Muscle of back (tissue), 11 donors: ENCODE results near the gene RNF11. TPM values are rescaled to one million over a fixed set of nuclear protein-coding genes. Genes with fewer than 3 reads are reported as not detected.
A peak's percentile ranks its signal among the peaks of the same experiment; 100 is the strongest.
"Not testable (repeated sequence)": the region's sequence is repeated elsewhere in the genome, so short reads cannot be mapped to it uniquely, and the experiment has no call there.

Experiments used
- DNase-seq, 3 donors: peaks; one replicate each; pipeline versions ENCODE4 v3.0.0 to v3.0.0-alpha.2; 2013
- polyA plus RNA-seq, 10 donors: library from polyadenylated mRNA; unstranded; fragments of 120-200 nt; gene quantifications; one replicate each; pipeline ENCODE4 v1.2.1, GENCODE V29; 2013; ENCODE audit not compliant: insufficient read length in 10 of 10

RNF11 gene
- polyA plus RNA-seq, 10 donors = 94.5 to 136 (median 115) TPM

DNA sequence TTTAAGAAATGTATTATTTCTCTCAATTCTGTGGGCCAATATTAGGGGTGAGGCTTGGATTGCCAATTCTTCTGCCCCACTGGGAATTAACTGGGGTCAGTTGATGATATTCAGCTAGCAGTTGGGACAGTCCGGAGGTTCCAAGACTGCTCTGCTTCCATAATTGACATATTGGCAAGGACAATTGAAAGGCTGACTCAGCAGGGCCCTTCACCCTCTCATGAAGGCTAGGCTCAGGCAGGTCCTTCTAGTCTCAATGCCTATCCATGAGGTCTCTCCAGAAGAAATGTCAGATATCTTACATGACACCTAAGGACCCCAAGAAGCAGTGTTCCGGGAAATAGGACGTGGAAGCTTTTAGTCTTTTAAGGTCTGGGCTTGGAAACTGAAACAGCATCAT is 13.3 kb upstream of the RNF11 start:
- no peak for DNase-seq

DNA sequence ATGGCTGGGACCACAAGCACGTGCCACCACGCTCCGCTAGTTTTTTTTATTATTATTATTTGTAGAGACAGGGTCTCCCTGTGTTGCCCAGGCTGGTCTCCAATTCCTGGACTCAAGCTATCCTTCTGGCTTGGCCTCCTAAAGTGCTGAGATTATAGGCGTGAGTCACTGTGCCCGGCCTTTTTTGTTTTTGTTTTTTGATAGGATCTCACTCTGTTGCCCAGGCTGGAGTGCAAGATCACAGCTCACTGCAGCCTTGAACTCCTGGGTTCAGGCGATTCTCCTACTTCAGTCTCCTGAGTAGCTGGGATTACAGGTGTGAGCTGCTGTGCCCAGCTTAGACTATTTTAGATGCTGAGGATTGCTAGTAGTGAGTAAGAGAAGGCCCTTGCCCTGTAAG is 11.8 kb upstream of the RNF11 start:
- DNase-seq = no peak

DNA sequence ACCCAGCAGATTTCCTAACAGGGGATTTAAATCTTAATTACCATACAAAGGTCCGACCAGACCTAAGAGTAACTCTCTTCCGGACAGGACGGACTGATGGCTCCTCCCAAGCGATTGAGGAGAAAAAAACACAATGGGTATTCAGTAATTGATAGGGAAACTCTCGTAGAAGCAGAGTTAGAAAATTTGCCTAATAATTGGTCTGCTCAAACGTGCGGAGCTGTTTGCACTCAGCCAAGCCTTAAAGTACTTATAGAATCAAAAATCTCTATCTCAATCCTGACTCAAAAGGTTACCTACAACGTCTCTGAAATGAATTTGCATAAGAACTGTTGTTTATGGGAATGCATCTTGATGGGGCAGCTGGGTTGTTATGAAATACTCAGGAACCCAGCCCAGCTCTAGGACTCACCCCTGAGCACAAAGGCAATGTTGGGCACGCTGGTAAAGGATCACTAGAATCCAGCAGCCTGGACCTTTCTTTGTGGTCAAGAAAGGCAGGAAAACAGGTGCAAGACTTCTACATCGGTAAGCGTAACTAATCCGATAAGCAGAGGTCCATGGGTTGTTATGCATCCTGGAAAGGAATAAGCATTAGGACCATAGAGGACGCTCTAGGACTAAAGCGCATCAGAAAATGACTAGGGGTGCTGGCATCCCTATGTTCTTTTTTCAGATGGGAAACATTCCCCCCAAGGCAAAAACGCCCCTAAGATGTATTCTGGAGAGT is 8.7 kb upstream of the RNF11 start:
- not testable (repeated sequence) for DNase-seq

DNA sequence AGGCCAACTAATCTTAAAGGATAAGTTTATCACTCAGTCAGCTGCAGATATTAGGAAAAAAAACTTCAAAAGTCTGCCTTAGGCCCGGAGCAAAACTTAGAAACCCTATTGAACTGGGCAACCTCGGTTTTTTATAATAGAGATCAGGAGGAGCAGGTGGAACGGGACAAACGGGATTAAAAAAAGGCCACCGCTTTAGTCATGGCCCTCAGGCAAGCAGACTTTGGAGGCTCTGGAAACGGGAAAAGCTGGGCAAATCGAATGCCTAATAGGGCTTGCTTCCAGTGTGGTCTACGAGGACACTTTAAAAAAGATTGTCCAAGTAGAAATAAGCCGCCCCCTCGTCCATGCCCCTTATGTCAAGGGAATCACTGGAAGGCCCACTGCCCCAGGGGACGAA is 7.6 kb upstream of the RNF11 start:
- DNase-seq = not testable (repeated sequence)

DNA sequence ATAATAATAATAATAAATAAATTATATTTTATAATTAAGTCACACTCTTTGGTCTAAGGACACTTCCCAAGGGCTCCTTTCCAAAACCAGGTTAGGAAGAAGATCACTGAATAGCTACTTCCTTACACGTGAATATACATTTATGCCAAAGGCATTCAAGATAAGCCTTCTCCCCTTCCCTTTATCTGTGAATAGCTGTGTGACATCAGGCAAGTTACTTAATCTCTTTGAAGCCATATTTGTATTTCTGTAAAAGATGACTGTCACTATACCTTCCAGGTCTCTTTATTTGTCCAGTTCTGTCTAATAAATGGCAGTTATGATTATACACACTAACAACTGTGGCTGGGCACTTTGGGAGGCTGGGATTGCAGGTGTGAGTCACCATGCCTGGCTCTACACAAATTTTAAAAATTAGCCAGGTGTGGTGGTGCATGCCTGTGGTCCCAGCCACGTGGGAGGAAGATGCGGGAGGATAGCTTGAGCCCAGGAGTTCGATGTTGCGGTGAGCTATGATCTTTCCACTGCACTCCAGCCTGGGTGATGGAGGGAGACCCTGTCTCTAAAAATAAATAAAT is 5.5 kb upstream of the RNF11 start:
- no peak for DNase-seq

DNA sequence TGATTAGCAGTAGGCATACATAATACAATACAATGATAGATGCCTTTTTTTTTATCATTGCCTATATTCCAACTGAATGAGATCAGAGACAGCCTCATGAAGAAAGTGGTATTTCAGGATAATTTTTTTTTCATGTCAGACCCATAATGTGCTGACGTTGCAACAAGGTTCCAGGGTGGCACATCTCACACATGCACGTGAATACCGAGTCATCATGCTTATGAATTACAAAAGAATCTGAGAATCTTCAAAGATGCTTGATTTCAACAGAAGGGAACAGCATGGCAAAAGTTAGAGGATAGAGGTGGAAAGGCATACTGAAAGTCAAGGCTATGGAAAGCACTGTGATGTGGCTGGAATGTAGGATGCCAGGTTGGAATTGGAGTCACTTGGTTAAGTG is 5.0 kb upstream of the RNF11 start:
- no peak for DNase-seq

DNA sequence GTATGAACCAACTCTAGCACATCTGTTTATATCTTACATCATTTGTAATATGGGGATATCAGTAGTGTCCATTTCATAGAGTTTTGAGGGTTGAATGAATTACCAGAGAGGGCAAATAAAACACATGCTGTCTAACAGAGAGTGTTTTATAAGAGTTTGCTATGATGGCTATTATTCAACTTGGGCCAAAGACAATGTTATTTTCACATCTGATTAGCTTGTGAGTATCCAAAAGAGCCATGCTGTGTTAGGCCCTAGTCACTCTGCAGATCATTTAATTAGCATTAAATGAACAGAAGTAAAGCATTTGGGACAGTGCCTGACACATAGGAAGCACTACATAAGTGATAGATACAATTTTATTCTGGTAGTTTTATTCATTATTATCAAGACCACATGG is 4.2 kb upstream of the RNF11 start:
- DNase-seq = no peak

DNA sequence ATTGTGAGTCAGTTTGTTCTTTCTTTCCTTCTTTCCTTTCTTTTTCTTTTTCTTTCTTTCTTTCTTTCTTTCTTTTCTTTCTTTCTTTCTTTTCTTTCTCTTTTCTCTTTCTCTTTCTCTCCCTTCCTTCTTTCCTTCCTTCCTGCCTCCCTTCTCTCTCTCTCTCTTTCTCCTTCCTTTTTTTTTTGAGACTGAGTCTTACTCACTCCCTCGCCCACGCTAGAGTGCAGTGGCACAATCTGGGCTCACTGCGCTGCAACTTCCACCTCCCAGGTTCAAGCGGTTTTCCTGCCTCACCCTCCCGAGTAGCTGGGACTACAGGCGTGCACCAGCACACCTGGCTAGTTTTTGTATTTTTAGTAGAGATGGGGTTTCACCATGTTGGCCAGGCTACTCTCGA is 1.8 kb upstream of the RNF11 start:
- DNase-seq = not testable (repeated sequence)

DNA sequence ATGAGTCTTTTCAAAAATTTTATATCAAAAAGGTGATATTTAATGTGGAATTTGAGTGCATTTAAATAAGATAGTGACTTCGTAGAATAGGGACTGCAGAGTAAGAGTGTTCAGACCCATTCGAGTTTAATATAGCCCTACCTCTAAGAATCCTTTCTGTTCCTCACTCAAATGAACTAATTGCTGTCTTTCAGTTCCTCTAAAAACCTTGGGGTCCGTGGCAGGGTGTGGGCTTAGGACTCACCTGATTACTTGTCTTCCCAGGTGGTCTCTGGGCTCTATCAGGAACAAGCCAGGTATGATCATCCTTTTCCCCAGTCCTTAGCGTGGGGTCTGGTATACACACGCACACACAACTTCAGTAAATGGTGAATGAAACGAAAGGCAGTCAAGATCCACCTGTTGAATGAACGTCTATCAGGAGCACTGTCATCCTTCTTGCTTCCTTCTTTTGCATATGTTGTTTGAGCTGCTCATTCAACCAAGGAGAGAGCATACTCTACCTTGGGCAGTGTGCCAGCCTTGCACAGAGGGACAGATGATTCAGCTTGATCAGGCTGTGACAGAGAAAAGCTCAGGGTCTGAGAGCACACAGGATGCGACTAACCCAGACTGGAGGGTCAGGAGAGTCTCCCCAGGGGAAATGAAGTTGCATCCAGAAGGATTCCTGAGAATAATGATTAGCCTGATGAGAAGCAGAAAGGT is 1.2 kb upstream of the RNF11 start:
- peak; percentile 46 to 62 (median 59) for DNase-seq

DNA sequence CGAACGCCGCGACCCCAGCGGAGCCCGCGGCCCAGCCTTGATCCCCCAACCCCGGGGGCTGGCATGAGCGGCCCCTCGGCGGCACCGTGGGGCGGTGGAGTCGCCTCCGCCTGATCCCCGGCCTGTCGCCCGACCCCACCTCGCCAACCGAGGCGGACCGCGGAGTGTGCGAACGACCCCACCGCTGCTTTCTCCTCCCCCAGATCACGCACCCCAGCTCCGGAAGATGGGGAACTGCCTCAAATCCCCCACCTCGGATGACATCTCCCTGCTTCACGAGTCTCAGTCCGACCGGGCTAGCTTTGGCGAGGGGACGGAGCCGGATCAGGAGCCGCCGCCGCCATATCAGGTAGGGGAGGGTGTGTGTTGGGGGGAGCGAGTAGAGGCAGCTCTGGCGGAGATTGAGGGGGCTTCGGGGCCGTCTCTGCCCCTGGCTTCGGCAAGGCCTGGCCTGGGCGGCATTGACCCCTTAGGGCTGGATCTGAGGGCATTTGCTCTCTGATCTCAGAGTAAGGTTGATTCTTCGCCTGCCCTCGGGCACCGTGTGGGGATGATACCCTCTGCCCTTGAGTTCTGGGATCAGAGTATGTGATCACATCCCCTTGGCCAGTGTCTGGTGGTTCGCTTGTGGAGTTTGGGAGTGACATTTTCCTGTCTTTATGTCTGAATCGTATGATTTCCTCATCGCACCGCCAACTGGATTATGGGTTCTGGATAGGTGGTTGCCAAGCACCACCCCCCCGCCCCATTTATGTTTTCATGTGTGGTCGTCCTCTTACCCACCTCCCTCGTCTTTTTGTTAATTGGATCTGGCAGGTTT is 668 bp downstream of the RNF11 start:
- peak; percentile 47 to 87 (median 71) for DNase-seq

DNA sequence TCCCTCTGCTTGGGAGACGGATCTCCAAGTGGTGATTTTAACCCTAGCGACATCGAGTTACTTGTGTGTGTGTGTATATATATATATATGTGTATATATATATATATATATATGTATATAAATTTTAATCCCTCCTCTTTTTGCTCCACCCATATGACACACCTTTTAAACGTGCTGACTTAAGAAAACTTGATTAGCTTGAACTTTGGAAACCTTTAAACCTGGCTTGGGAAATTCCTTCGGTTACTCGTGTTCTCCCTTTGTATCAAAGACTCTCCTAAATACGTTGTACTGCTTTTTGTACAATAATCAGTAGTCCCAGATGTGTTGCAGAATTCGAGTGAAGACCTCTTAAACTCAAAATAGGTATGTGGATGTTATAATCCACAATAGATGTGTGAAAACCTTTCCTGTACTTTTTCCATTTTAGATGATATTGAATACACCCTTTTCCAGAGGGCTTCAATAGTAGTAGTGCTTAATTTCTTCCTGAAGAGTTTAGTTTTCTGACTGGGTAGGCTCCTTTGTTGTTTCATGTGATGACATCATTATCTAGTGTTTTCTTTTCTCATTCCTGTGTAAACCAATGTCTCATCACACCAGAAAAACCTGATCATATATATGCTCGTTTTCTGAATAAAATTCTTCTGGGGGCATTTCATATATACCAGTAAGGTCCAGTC is 1.4 kb downstream of the RNF11 start:
- DNase-seq = peak; percentile 13 to 55 (median 26)

DNA sequence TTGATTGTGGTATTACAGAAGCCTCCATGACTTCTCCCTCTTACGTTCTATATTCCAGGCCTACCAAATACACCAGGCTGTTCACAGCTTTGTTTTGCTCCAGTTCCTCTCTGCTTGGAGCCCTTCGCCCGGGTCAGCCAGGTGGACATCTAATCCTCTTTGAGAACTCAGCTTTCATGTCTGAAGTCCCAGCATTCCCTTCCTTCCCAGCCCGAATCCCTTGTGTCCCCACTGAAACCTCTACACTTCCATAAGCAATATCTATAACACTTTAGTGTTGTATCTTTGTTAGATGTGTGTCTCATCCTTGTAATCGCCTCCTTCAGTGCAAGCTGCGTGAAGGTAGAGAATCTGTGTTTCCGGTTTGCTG is 1.9 kb downstream of the RNF11 start:
- peak; percentile 13 to 63 (median 27) for DNase-seq

DNA sequence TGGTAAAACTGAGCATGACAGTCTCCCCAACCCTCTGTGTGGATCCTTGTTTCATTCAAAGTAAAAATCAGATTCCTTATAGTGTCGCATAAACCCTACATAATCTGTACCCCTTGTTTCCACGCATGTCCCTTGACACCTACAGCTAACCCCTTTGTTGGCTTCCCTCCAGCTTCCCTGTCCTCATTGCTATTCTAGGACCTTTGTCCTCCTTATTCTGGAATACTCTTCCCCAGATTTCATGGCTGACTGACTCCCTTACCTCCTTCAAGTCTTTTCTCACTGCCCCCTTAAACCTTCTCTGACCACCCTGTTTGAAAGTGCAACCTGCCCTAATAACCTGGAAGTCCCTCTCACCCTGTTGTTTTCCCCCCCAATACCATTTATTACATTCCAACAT is 4.0 kb downstream of the RNF11 start:
- DNase-seq = no peak

DNA sequence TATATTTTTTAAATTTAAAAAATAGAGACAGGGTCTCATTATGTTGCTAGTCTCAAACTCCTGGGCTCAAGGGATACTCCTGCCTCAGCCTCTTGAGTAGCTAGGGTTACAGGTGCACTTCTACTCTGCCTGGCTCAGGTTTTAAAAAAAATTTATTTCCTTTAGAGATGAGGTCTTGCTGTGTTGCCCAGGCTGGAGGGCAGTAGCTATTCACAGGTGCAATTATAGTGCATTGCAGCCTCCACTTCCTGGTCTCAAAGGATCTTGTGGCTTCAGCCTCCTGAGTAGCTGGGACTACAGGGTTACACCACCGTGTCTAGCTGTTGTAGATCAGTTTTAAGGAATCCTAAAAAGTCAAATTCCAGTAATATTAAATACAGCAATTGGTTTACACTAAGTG is 5.0 kb downstream of the RNF11 start:
- DNase-seq = no peak

DNA sequence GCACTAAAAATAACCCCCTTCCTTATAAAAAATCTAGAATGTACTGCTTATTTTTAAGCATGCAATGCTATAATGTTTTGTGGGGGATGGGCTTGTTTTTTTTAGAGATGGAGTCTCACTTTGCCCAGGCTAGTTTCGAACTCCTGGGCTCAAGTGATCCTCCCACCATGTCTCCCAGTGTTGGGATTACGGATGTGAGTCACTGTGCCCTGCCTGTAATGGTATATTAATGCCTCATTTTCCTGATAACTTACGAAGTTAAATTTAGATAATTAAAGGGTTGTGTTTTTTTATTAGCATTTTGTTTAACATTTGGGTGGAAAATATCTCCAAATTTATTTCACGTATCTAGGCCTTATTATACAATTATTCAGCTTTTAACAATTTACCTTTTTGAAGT is 6.5 kb downstream of the RNF11 start:
- DNase-seq = no peak

DNA sequence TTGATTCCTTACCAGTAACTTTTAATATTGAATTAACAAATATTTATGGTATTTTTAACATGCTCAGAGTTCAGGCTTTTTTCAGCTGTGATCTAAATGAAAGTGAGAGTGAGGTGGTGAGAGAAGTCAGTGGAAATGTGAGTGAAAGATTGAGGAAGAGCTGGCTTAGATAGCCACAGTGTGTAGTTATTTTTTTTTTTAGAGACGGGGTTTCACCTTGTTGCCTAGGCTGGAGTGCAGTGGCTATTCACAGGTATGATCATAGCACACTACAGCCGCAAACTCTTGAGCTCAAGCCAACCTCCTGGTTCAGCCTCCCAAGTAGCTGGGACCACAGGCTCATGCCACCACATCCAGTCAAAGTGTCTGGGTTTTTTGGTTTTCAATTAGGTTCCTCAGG is 10.9 kb downstream of the RNF11 start:
- DNase-seq = no peak

DNA sequence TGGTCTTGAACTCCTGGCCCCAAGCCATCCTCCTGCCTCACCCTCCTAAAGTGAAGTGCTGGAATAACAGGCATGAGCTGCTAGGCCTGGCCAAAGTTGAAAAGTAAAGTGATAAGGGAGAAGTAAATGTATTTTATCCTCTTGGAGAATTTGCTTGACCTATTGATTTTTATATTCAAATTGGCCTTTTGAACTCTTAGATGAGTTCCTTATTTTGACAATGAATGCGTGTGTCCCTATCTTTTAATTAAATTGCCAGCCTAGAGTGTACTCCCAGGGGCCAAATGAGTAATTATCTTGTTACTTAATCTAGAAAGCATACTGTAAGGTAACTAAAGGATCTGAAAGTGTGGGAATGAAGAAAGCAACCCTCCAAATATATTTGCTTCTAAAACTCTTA is 11.4 kb downstream of the RNF11 start:
- no peak for DNase-seq

DNA sequence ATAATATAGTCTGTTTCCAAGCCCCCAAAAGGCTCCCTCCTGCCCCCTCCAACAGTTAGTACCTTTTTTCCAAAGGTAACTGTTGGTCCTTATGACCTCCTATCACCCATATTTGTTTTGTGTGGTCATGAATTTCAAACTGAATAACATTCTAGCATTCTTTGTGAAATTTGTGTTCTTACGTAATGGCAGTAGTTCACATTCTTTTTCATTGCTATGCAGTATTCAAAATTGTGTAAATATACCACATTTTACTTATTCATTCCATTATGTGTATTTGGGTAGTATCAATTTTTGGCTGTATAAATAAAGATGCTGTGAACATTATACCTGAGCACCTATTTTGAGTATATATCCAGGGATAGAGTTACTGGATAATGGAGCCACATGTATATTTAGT is 13.4 kb downstream of the RNF11 start:
- no peak for DNase-seq

DNA sequence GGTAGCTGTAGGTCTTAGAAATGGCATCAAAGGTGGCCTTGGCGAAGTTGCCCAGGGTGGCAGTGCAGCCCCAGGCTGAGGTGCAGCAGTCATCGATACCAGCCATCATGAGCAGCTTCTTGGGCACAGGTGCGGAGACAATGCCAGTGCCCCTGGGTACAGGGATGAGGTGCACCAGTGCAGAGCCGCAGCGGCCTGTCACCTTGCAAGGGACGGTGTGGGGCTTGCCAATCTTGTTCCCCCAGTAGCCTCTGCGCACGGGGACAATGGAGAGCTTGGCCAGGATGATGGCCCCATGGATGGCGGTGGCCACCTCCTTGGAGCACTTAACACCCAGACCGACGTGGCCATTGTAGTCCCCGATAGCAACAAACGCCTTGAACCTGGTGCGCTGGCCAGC is 14.7 kb downstream of the RNF11 start:
- not testable (repeated sequence) for DNase-seq

DNA sequence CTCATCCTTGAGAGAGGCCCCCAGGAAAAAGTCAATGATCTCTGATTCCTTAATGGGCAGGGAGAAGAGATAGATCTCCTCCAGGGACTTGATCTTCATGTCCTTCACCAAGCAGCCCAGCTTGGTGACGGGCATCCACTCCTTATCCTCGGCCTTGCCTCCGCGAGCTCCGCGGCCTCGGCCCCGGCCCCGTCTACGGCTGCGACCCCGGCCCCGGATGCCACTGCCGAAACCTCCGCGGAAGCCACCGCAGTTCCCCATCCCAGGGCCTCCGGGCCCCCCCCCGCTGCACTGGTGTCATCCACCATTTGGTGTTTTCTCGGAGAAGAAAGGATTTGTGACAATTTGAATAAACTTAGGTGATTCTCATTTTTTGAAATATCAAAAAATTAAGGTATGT is 15.1 kb downstream of the RNF11 start:
- not testable (repeated sequence) for DNase-seq

DNA sequence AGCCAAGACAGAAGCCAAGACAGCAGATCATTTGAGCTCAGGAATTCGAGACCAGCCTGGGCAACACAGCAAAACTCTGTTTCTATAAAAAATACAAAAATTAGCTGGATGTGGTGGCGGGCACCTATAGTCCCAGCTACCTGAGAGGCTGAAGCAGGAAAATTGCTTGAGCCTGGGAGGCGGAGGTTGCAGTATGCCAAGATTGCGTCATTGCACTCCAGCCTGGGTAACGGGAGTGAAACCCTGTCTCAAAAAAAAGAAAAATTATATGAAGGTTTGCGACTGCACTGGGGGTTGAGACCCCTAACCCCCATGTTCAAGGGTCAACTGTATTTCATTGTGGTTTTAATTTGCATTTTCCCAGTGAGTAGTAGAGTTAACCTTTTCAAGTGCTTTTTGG is 16.3 kb downstream of the RNF11 start:
- DNase-seq = no peak

DNA sequence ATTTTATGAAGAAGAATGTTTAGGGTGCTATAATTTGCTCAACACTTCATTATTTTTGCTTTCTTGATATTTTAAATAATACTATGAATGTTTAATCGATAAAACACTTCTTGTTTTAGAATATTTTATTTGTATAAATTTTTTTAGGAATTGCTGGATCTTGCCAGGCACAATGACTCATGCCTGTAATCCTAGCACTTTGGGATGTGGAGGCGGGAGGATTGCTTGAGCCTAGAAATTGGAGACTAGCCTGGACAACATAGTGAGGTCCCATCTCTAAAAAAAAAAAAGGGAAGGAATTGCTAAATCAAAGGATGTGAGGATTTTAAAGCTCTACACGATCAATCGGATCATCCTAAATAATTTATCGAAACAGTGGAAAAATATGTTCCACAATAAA is 17.6 kb downstream of the RNF11 start:
- no peak for DNase-seq
